GM23248 (cell line): ENCODE results near the gene LRP4. TPM values are rescaled to one million over a fixed set of nuclear protein-coding genes. Genes with fewer than 3 reads are reported as not detected.

ENCODE experiments used
- DNase-seq: peaks from one replicate; pipeline ENCODE4 v3.0.0-alpha.2; 2015
- H2AFZ ChIP-seq: fragments of 200-600 bp; sonication (generic); 2 replicates; pipeline ENCODE4 v1.6.1; 2016; ENCODE audit warnings: antibody characterized with exemption
- H3F3A ChIP-seq: fragments of 200-600 bp; sonication (generic); 2 replicates; pipeline ENCODE4 v1.6.1; 2016; ENCODE audit warnings: mild to moderate bottlenecking, antibody characterized with exemption, mixed run types; ENCODE audit not compliant: insufficient read depth
- H3K27ac ChIP-seq: fragments of 200-600 bp; sonication (generic); 2 replicates; pipeline ENCODE4 v1.5.1; 2016; ENCODE audit warnings: mild to moderate bottlenecking
- H3K27me3 ChIP-seq: fragments of 200-600 bp; sonication (generic); replicated peaks from 2 replicates; pipeline ENCODE4 v1.6.1; 2016; ENCODE audit warnings: mild to moderate bottlenecking; ENCODE audit not compliant: insufficient read depth
- H3K36me3 ChIP-seq: fragments of 200-600 bp; sonication (generic); 2 replicates; pipeline ENCODE4 v1.6.1; 2016; ENCODE audit warnings: low read depth, mild to moderate bottlenecking
- H3K4me1 ChIP-seq: fragments of 200-600 bp; sonication (generic); 2 replicates; pipeline ENCODE4 v1.6.1; 2016; ENCODE audit warnings: mild to moderate bottlenecking; ENCODE audit not compliant: insufficient read depth
- H3K4me2 ChIP-seq: fragments of 200-600 bp; sonication (generic); one replicate; pipeline ENCODE4 v1.6.1; 2016; ENCODE audit warnings: mild to moderate bottlenecking; ENCODE audit not compliant: unreplicated experiment
- H3K4me3 ChIP-seq: fragments of 200-600 bp; sonication (generic); 2 replicates; pipeline ENCODE4 v1.5.1; 2016; ENCODE audit warnings: mild to moderate bottlenecking
- H3K79me2 ChIP-seq: fragments of 200-600 bp; sonication (generic); 2 replicates; pipeline ENCODE4 v1.6.1; 2016; ENCODE audit warnings: mild to moderate bottlenecking; ENCODE audit not compliant: insufficient read depth
- H3K9ac ChIP-seq: fragments of 200-600 bp; sonication (generic); 2 replicates; pipeline ENCODE4 v1.6.1; 2016; ENCODE audit warnings: mild to moderate bottlenecking
- H3K9me2 ChIP-seq: fragments of 200-600 bp; sonication (generic); 2 replicates; pipeline ENCODE4 v1.6.1; 2016; ENCODE audit warnings: mixed run types, mild to moderate bottlenecking, moderate library complexity; ENCODE audit not compliant: insufficient read depth
- H3K9me3 ChIP-seq: fragments of 200-600 bp; sonication (generic); one replicate; pipeline ENCODE4 v1.6.1; 2017; ENCODE audit warnings: low read depth
- H4K20me1 ChIP-seq: fragments of 200-600 bp; sonication (generic); 2 replicates; pipeline ENCODE4 v1.6.0; 2016; ENCODE audit not compliant: insufficient read depth
- EZH2 ChIP-seq: fragments of 200-600 bp; sonication (generic); IDR thresholded peaks from 2 replicates; pipeline ENCODE4 v1.6.1; 2018; ENCODE audit warnings: antibody characterized with exemption, mild to moderate bottlenecking; ENCODE audit not compliant: insufficient read depth, poor library complexity, severe bottlenecking
- EZH2phosphoT487 ChIP-seq: fragments of 200-600 bp; sonication (generic); IDR thresholded peaks from 2 replicates; pipeline ENCODE4 v1.6.1; 2018; ENCODE audit warnings: antibody characterized with exemption, moderate library complexity, mild to moderate bottlenecking, low read depth; ENCODE audit not compliant: insufficient read depth
- WGBS, 2 experiments: methylation state at CpG; one replicate each; pipeline ENCODE4 v1.1.6; 2015 to 2017; ENCODE audit warnings: low lambda C conversion rate in 2 of 2, low coverage in 1 of 2; ENCODE audit errors: missing lambda C conversion rate in 2 of 2; 5-methylcytosine and 5-hydroxymethylcytosine counted together
- in situ Hi-C: fragments of 300-500 bp; cut with MboI; formaldehyde crosslinking; loops from 2 replicates; pipeline ENCODE4 v1.15.0; 2020
- polyA plus RNA-seq: library from polyadenylated mRNA; unstranded; fragments of >200 nt; fragmentation: Nextera tagmentation; extraction: Ambion mirVana; gene quantifications from 2 replicates; pipeline ENCODE4 v1.2.1, GENCODE V29; 2016
- total RNA-seq: library from RNA; depleted of rRNA; stranded (reverse); fragments of >200 nt; shearing (Covaris generic); gene quantifications from 2 replicates; pipeline ENCODE4 v1.2.3, GENCODE V29; 2014

Gene LRP4
- total and polyA plus RNA-seq, 2 experiments from 2014 or later: 1.4 to 2.9 TPM

- Histone ChIP-seq H3K4me3 (no peak overlapping the region), H3K27me3 (no peaks in the 10 kb centered on the region), H3K4me2 (no peak overlapping the region), H3K36me3 (no peaks in the 10 kb centered on the region), H4K20me1 (no peaks in the 10 kb centered on the region), H2AFZ (no peak overlapping the region), H3K9me3 (no peaks in the 10 kb centered on the region), H3K27ac (no peak overlapping the region), H3K4me1 (no peaks in the 10 kb centered on the region), H3K9ac (no peak overlapping the region), H3K79me2 (no peaks in the 10 kb centered on the region), H3F3A (no peaks in the 10 kb centered on the region), H3K9me2 (no peaks in the 10 kb centered on the region)
- in situ Hi-C loops: no loop called here
- WGBS, 2 experiments: 83 to 86% methylated on average over 13 of the region's 13 CpGs
- TF ChIP-seq EZH2 (no peak), EZH2phosphoT487 (no peak)
- no peak for DNase-seq
These were observed 18.8 kb downstream of the LRP4 start for GRCh38 chr11:46899501-46900025.

GRCh38 chr11:46898396-46899095 is 19.8 kb downstream of the LRP4 start:
- Histone ChIP-seq H3K4me2 (no peak overlapping the region), H4K20me1 (no peaks in the 10 kb centered on the region), H3K9me2 (no peaks in the 10 kb centered on the region), H3F3A (no peaks in the 10 kb centered on the region), H2AFZ (no peak overlapping the region), H3K27me3 (no peaks in the 10 kb centered on the region), H3K9me3 (no peaks in the 10 kb centered on the region), H3K27ac (no peak overlapping the region), H3K36me3 (no peaks in the 10 kb centered on the region), H3K4me3 (no peak overlapping the region), H3K79me2 (no peaks in the 10 kb centered on the region), H3K9ac (no peak overlapping the region), H3K4me1 (no peaks in the 10 kb centered on the region)
- TF ChIP-seq EZH2phosphoT487 (no peak), EZH2 (no peak)
- in situ Hi-C loops: no loop called here
- WGBS, 2 experiments: 96 to 98% methylated on average over 17 of the region's 17 CpGs
- DNase-seq: no peak

GRCh38 chr11:46896719-46897406 is 21.5 kb downstream of the LRP4 start:
- WGBS, 2 experiments: 91% methylated on average over 10 of the region's 10 CpGs
- no peaks in the 10 kb centered on the region for H4K20me1 ChIP-seq
- in situ Hi-C loops: no loop called here
- no peak overlapping the region for H3K27ac ChIP-seq
- no peaks in the 10 kb centered on the region for H3K9me3 ChIP-seq
- no peaks in the 10 kb centered on the region for H3K27me3 ChIP-seq
- no peaks in the 10 kb centered on the region for H3K79me2 ChIP-seq
- H3K9ac ChIP-seq: no peak overlapping the region
- no peak overlapping the region for H3K4me2 ChIP-seq
- TF ChIP-seq EZH2phosphoT487: no peak
- no peaks in the 10 kb centered on the region for H3K9me2 ChIP-seq
- no peaks in the 10 kb centered on the region for H3K4me1 ChIP-seq
- H3F3A ChIP-seq: no peaks in the 10 kb centered on the region
- no peak overlapping the region for H3K4me3 ChIP-seq
- H2AFZ ChIP-seq: no peak overlapping the region
- peak; percentile 73 for DNase-seq
- H3K36me3 ChIP-seq: no peaks in the 10 kb centered on the region

- no peaks in the 10 kb centered on the region for H3K36me3 ChIP-seq
- TF ChIP-seq EZH2phosphoT487 (no peak), EZH2 (no peak)
- WGBS, 2 experiments: 63 to 70% methylated on average over 9 to 10 of the region's 10 CpGs
- H3K79me2 ChIP-seq: no peaks in the 10 kb centered on the region
- no peak overlapping the region for H3K4me3 ChIP-seq
- H3K9ac ChIP-seq: no peak overlapping the region
- H4K20me1 ChIP-seq: no peaks in the 10 kb centered on the region
- H3K4me1 ChIP-seq: no peaks in the 10 kb centered on the region
- H3K27me3 ChIP-seq: no peaks in the 10 kb centered on the region
- H3K9me3 ChIP-seq: no peaks in the 10 kb centered on the region
- peak; percentile 33 for DNase-seq
- no peak overlapping the region for H2AFZ ChIP-seq
- H3K4me2 ChIP-seq: no peak overlapping the region
- H3F3A ChIP-seq: no peaks in the 10 kb centered on the region
- H3K9me2 ChIP-seq: no peaks in the 10 kb centered on the region
- in situ Hi-C loops: no loop called here
- H3K27ac ChIP-seq: no peak overlapping the region
These were observed 22.5 kb downstream of the LRP4 start for GRCh38 chr11:46895821-46896220.
